ENCODE data around the gene SLC15A3.

- no peak for TF ChIP-seq TOX (CRISPR knock-in tag; IDR thresholded peaks at IDR 0.05; ENCODE audit: borderline replicate concordance)
- TF ChIP-seq ZFP3 (CRISPR knock-in tag; IDR thresholded peaks at IDR 0.05): no peak
- TF ChIP-seq ZNF565 (CRISPR knock-in tag; conservative IDR thresholded peaks at IDR 0.05; ENCODE audit: low read depth): no peak
- no peak for TF ChIP-seq RARB (CRISPR knock-in tag; IDR thresholded peaks at IDR 0.05)
- TF ChIP-seq CREB5 (CRISPR knock-in tag; IDR thresholded peaks at IDR 0.05; ENCODE audit: low read depth): no peak
- TF ChIP-seq PATZ1 (CRISPR knock-in tag; IDR thresholded peaks at IDR 0.05; ENCODE audit: borderline replicate concordance): no peak
- TF ChIP-seq PPARA (CRISPR knock-in tag; IDR thresholded peaks at IDR 0.05; ENCODE audit: borderline replicate concordance): no peak
- no peak for TF ChIP-seq ZFP30 (CRISPR knock-in tag; IDR thresholded peaks at IDR 0.05)
- TF ChIP-seq GLIS3 (CRISPR knock-in tag; IDR thresholded peaks at IDR 0.05): no peak
- TF ChIP-seq CSRNP3 (CRISPR knock-in tag; IDR thresholded peaks at IDR 0.05): no peak
These were observed 33.1 kb downstream of the SLC15A3 start for GRCh38 chr11:60918939-60919265.
